ENCODE data around the gene BSPRY. TPM values are rescaled to one million over a fixed set of nuclear protein-coding genes. Genes with fewer than 3 reads are reported as not detected.
"Not testable (repeated sequence)": the region's sequence is repeated elsewhere in the genome, so short reads cannot be mapped to it uniquely, and the experiment has no call there.

The BSPRY gene
- total RNA-seq, 1 experiment from 2014 or later: not detected

- no peak for DNase-seq (ENCODE audit: low read depth)
These were observed 7.5 kb upstream of the BSPRY start for GRCh38 chr9:113341712-113342410.

- DNase-seq (ENCODE audit: low read depth): peak; percentile 65
These were observed 5.6 kb upstream of the BSPRY start for GRCh38 chr9:113343732-113344231.

GRCh38 chr9:113345190-113345589, 4.2 kb upstream of the BSPRY start:
- DNase-seq (ENCODE audit: low read depth): no peak

- DNase-seq (ENCODE audit: low read depth): no peak
These were observed 3.7 kb upstream of the BSPRY start for GRCh38 chr9:113345671-113346070.

DNA sequence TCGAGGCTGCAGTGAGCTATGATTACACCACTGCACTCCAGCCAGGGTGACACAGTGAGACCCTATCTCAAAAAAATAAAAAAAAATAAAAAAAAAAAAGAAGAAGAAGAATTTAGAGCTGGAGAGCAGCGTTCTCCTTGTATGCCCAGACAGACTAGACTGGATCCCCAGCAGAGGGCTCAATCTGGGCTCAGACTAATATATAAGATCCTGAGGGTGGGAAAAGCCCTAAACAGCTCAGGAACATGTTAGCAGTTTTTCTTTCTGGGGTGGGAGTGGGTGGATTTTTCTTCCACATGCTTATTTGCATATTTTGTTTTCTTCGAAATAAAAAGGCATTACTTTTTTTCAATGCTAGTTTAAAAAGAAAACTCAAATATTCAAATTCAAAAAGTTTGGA, 904 bp upstream of the BSPRY start:
- DNase-seq (ENCODE audit: low read depth): no peak

GRCh38 chr9:113349066-113349444, 286 bp upstream of the BSPRY start:
- DNase-seq (ENCODE audit: low read depth): no peak

DNA sequence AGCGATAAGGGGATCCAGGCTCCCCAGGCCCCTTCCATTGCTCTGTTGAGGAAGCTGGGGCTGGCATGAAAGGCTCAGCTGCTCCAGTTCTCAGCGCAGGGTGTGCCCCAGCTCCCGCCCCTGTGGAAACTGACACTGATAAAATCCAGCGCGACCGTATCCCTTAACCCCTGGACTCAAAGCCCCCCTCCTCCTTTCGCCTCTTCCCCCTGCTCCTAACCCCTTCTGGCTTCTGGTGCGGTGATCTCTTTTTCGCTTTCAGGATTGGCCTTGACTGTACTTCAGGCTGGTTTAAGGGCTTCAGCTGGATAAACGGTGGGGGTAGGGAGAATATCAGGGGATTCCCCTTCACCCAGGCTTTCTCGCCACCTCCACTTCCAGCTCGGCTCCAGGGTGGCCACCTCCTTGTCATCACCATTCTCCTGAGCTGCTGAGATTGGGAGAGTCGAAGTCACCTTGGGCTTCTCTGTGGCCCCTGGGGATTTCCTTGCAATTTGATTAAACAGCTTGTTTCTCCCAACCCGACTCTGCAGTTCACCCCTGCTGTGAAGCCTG, 843 bp downstream of the BSPRY start:
- DNase-seq (ENCODE audit: low read depth): no peak

- DNase-seq (ENCODE audit: low read depth): no peak
These were observed 1.6 kb downstream of the BSPRY start for GRCh38 chr9:113350937-113351336.

DNA sequence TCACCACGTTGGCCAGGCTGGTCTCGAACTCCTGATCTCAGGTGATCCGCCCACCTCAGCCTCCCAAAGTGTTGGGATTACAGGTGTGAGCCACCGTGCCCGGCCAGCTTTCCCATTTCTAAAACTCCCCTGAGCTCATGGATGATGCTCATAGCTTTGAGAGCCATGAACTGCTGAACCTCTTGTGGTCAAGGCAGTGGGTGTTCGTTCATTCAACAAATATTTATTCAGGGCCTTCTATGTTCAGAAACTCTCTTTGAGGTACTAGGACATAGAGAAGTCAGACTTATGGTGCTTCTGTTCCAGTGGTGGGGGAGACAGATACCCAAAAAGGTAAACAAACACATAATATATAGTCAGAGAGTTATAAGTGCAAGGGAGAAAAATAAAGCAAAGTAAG, 2.7 kb downstream of the BSPRY start:
- no peak for DNase-seq (ENCODE audit: low read depth)

- no peak for DNase-seq (ENCODE audit: low read depth)
These were observed 3.1 kb downstream of the BSPRY start for GRCh38 chr9:113352411-113352810.

GRCh38 chr9:113355040-113355596, 5.8 kb downstream of the BSPRY start:
- peak; percentile 34 for DNase-seq (ENCODE audit: low read depth)

- no peak for DNase-seq (ENCODE audit: low read depth)
These were observed 7.4 kb downstream of the BSPRY start for GRCh38 chr9:113356686-113357292.

DNA sequence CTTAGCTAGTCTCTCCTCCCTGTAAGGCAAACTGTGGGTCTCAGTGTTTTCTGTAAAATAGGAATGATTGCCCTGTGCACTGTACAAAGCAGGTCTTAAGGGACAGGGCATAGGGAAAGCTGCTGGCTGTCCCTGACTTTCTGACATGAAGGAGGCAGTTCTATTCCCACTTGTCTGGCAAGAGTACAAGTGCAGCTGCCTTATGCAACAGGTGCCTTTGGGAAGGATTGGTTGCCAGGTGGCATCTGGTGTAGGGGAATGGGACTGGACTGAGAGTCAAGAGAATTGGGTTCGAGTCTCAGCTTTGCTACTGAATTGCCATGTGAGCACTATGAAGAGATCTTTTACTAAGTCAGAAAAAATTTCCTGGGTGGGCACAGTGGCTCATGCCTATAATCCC, 10.0 kb downstream of the BSPRY start:
- no peak for DNase-seq (ENCODE audit: low read depth)

GRCh38 chr9:113360242-113360842, 11.0 kb downstream of the BSPRY start:
- no peak for DNase-seq (ENCODE audit: low read depth)

DNA sequence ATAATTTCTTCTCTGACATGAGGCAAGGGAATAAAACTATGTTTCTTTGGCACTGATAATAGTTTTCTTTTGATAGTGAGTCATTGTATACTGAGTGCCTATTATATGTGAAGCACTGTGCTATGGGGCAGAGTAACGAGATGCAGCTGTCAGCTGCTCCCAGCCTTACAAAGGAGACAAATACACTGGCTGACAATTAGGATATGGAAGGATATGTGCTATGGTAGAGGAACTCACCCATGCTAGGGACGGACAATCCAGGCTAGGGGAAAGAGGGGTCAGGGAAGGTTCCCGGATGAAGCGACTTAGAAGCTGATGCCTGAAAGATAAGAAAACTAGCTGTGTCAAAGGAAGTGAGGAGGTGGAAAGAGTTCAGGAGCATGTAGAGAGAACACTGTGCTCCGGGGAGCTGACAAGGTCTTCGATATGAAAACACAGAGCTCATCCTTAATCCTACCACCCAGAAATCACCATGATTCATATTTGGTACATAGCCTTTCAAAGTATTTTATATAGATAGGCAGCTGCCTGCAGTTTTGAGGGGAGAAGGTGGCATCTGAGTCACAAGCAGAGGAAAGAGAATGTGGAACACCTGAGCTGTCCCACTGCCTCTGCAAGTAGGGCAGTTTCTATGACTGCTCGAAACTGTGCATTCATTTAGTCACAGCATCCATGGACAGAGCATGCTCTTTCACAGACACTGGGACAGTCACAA, 12.1 kb downstream of the BSPRY start:
- DNase-seq (ENCODE audit: low read depth): no peak

GRCh38 chr9:113363336-113363735, 14.0 kb downstream of the BSPRY start:
- DNase-seq (ENCODE audit: low read depth): no peak

GRCh38 chr9:113364951-113365350, 15.6 kb downstream of the BSPRY start:
- no peak for DNase-seq (ENCODE audit: low read depth)

- DNase-seq (ENCODE audit: low read depth): not testable (repeated sequence)
These were observed 16.3 kb downstream of the BSPRY start for GRCh38 chr9:113365652-113366051.

DNA sequence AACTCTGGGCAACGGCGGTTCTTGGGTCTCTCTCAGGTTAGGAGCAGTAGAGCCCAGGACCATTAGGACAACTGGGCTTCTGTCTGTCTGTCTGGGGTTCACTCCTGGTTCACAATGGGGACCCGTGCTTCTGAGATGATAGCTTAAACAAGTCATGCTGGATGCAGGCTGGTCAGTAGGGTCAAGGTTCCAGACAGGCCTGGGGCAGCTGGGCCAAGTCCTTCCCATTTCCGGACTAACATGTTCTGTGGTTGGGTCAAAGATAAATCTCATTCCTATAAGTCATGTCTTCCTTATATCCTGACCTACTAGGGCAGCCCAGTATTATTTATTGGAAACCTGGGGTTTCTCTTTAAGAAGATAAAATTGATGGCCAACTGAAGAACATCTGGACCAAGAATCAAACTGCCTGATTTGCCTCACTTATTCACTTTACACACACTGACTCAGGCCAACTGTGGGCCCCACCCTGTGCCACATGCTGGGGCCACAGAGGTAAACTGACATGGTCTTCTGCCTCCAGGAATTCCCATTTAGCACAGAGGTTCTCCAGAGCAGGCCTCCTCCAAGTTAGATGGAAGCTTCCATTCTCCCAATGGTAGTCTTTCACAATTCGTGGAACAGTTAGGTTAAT, 19.1 kb downstream of the BSPRY start:
- DNase-seq (ENCODE audit: low read depth): no peak

DNA sequence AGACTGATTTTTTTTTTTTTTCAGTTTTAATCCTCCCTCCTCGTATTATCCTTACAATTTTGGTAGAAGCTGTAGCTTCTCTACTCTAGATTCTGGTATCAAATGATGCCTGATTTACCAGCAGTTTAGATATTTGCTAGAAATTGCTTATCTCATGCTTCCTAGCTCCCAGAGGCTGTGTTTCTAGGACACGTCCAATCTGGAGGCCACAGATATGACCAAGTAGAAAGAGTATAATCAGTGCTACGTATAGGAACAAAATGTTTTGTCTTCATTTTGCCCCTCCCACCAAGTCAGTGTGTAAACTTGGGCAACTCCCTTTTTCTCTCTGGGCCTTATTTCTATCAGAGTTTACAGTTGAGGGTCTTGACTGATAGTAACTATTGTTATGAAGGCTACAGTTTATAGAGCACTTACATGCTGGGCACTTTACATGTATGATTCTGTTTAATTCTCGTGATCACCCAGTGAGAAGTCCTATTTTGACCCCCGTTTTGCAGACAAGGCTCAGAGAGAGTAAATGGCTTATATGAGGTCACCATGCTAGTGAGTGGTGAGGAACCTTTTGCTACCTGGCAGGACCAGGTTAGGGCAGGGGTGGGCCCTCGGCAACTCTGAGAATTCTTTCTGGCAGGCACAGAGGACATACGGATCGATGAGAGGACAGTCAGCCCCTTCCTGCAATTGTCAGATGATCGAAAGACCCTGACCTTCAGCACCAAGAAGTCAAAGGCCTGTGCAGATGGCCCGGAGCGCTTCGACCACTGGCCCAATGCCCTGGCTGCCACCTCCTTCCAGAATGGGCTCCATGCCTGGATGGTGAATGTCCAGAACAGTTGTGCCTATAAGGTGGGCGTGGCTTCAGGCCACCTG, 19.9 kb downstream of the BSPRY start:
- DNase-seq (ENCODE audit: low read depth): no peak

- no peak for DNase-seq (ENCODE audit: low read depth)
These were observed 20.5 kb downstream of the BSPRY start for GRCh38 chr9:113369855-113370140.
